ENCODE data around the gene LPP. TPM values are rescaled to one million over a fixed set of nuclear protein-coding genes. Genes with fewer than 3 reads are reported as not detected.
A peak's percentile ranks its signal among the peaks of the same experiment; 100 is the strongest.

LPP gene
- total and polyA plus RNA-seq, 2 of the 13 experiments (the other 11 are each of a cell fraction or from before 2014, with no cell fraction given) = 19.2 to 29.9 TPM

GRCh38 chr3:188362405-188362831 is 208.5 kb downstream of the LPP start (continued):
- TF ChIP-seq HOMEZ (CRISPR knock-in tag; IDR thresholded peaks at IDR 0.05; ENCODE audit: low read depth) (peak; percentile 97; the same call in 1 of the 2 replicates), ZNF329 (CRISPR knock-in tag; IDR thresholded peaks at IDR 0.05; ENCODE audit: low read depth) (no peak), RBM39 (IDR thresholded peaks at IDR 0.05; ENCODE audit: low read depth, low read length, poor library complexity, severe bottlenecking) (no peak), FUBP1 (CRISPR knock-in tag; IDR thresholded peaks at IDR 0.05; ENCODE audit: borderline replicate concordance) (no peak), SCMH1 (CRISPR knock-in tag; IDR thresholded peaks at IDR 0.05; ENCODE audit: borderline replicate concordance) (no peak), ZNF451 (CRISPR knock-in tag; IDR thresholded peaks at IDR 0.05) (no peak), TEAD3 (CRISPR knock-in tag; optimal IDR thresholded peaks at IDR 0.05; ENCODE audit: borderline replicate concordance) (no peak), HHEX (CRISPR knock-in tag; IDR thresholded peaks at IDR 0.05) (no peak), SALL1 (CRISPR knock-in tag; IDR thresholded peaks at IDR 0.05) (no peak), ZNF644 (CRISPR knock-in tag; IDR thresholded peaks at IDR 0.05; ENCODE audit: low read depth) (peak; percentile 59; the same call in 1 of the 2 replicates), ZNF816 (CRISPR knock-in tag; IDR thresholded peaks at IDR 0.05; ENCODE audit: borderline replicate concordance) (no peak), POGZ (CRISPR knock-in tag; IDR thresholded peaks at IDR 0.05) (0 out of 2 replicates have a peak, but pooled peaks have one; percentile 29), HMG20A (CRISPR knock-in tag; IDR thresholded peaks at IDR 0.05; ENCODE audit: borderline replicate concordance) (peak; percentile 50; the same call in 1 of the 2 replicates), THAP7 (CRISPR knock-in tag; IDR thresholded peaks at IDR 0.05) (no peak), HMGXB4 (CRISPR knock-in tag; IDR thresholded peaks at IDR 0.05; ENCODE audit: borderline replicate concordance in 1 of 2, low read depth in 1 of 2) (no peak), HNF4G (IDR thresholded peaks at IDR 0.05; ENCODE audit: borderline replicate concordance, low read depth, low read length) (no peak), HNF4G (CRISPR knock-in tag; IDR thresholded peaks at IDR 0.05; ENCODE audit: borderline replicate concordance, low read depth) (no peak), ZNF709 (CRISPR knock-in tag; IDR thresholded peaks at IDR 0.05) (no peak), ZNF281 (CRISPR knock-in tag; IDR thresholded peaks at IDR 0.05; ENCODE audit: borderline replicate concordance) (no peak), SP5 (CRISPR knock-in tag; IDR thresholded peaks at IDR 0.05; ENCODE audit: borderline replicate concordance, low read depth) (no peak), ZBTB8A (CRISPR knock-in tag; IDR thresholded peaks at IDR 0.05; ENCODE audit: borderline replicate concordance, low read depth) (no peak), RAD51 (IDR thresholded peaks at IDR 0.05; ENCODE audit: borderline replicate concordance) (no peak)
